Epithelial cell of proximal tubule (primary cell): ENCODE data around the gene CFTR. TPM values are rescaled to one million over a fixed set of nuclear protein-coding genes. Genes with fewer than 3 reads are reported as not detected.

ENCODE experiments used
- DNase-seq: peaks from one replicate; pipeline ENCODE4 v3.0.0-alpha.2; 2011; ENCODE audit warnings: low read depth
- H3K4me3 ChIP-seq: 2 replicates; pipeline ENCODE4 v1.5.1; 2011; ENCODE audit warnings: low read depth, mild to moderate bottlenecking, low read length
- total RNA-seq: library from RNA; depleted of rRNA; stranded (reverse); fragments of >200 nt; gene quantifications from 2 replicates; pipeline ENCODE4 v1.2.3, GENCODE V29; 2015
- TF ChIP-seq, protein P1 (sequence below): conservative IDR thresholded peaks from 2 replicates; pipeline ENCODE4 v1.5.1; 2012; ENCODE audit warnings: low read depth, mild to moderate bottlenecking, low read length

CFTR gene
- total RNA-seq, 1 donor from 2014 or later, result 0.98 TPM

DNA sequence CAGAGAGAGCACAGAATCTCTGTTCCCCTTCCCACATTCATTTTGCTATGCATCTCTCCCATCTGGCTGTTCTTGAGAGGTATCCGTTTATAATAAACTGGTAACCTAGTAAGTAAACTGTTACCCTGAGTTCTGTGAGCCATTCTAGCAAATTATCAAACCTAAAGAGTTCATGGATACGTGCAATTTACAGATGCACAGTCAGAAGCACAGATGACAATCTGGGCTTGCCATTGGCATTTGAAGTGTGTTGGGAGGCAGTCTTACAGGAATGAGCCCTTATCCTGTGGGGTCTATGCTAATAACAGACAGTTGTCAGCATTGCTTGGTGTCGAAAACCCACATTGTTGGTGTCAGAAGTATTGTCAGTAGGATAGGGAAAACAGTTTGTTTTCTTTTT is 151.8 kb downstream of the CFTR start:
- TF ChIP-seq, protein P1, sequence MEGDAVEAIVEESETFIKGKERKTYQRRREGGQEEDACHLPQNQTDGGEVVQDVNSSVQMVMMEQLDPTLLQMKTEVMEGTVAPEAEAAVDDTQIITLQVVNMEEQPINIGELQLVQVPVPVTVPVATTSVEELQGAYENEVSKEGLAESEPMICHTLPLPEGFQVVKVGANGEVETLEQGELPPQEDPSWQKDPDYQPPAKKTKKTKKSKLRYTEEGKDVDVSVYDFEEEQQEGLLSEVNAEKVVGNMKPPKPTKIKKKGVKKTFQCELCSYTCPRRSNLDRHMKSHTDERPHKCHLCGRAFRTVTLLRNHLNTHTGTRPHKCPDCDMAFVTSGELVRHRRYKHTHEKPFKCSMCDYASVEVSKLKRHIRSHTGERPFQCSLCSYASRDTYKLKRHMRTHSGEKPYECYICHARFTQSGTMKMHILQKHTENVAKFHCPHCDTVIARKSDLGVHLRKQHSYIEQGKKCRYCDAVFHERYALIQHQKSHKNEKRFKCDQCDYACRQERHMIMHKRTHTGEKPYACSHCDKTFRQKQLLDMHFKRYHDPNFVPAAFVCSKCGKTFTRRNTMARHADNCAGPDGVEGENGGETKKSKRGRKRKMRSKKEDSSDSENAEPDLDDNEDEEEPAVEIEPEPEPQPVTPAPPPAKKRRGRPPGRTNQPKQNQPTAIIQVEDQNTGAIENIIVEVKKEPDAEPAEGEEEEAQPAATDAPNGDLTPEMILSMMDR, result no peak
- no peak for DNase-seq
- H3K4me3 ChIP-seq, result no peak overlapping the region

- no peak overlapping the region for H3K4me3 ChIP-seq
- TF ChIP-seq, protein P1, result no peak
- DNase-seq, result no peak
Observed at GRCh38 chr7:117637937-117638336, 158.1 kb downstream of the CFTR start.

DNA sequence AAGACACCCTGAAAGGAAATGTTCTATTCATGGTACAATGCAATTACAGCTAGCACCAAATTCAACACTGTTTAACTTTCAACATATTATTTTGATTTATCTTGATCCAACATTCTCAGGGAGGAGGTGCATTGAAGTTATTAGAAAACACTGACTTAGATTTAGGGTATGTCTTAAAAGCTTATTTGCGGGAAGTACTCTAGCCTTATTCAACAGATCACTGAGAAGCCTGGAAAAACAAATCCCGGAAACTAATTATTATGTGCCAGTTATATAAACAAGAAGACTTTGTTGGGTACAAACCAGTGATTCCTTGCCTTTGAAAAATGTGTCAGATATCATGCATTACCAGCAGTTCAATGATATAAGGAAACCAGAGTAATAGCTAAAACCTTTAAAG is 160.1 kb downstream of the CFTR start:
- TF ChIP-seq, protein P1, result no peak
- no peak overlapping the region for H3K4me3 ChIP-seq
- no peak for DNase-seq

GRCh38 chr7:117640465-117640864 is 160.6 kb downstream of the CFTR start:
- TF ChIP-seq, protein P1, result no peak
- no peak overlapping the region for H3K4me3 ChIP-seq
- DNase-seq, result no peak

- TF ChIP-seq, protein P1, result no peak
- DNase-seq, result no peak
- no peak overlapping the region for H3K4me3 ChIP-seq
Observed at GRCh38 chr7:117645481-117646165, 165.8 kb downstream of the CFTR start.

DNA sequence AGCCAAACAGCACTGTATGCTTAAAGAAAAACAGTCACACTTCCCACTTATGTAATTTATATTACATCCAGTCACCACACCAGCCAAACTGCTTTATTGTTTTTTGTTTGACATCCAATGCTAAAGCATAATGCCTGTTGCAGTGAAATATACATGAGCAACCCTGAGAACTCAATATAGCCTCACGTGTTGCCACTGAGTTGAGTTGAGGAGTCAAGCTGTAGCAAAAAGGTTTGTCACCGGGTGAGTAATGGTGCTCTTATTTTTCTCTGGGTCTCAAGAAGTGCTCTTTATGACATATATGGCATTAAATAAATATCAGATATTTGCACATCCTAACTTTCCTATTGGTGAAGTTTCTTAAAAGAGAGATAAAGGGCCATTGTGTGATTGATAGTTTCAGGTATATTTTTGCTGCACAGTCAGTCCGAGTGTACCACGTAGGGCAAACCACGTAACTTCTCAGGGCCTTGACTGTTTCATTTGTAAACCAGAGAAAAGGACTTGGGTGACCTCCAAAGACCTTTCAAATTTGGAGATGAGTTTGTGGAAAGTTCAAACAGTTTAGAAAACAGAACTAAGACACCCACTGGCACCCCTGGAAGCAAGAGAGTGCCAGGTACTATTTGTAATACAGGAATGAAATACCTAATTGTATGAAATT is 168.5 kb downstream of the CFTR start:
- no peak for DNase-seq
- no peak overlapping the region for H3K4me3 ChIP-seq
- TF ChIP-seq, protein P1, result no peak
